BJ (cell line): Measurements from ENCODE around the gene TAX1BP1. TPM values are rescaled to one million over a fixed set of nuclear protein-coding genes. Genes with fewer than 3 reads are reported as not detected.
A peak's percentile ranks its signal among the peaks of the same experiment; 100 is the strongest.

Experiments
- CTCF ChIA-PET: fragments of 350-600 bp; formaldehyde crosslinking; extraction: SDS; loops from one replicate; lab custom pipeline; 2021; ENCODE audit warnings: antibody characterized with exemption, inconsistent platforms; lab: Yijun Ruan, JAX
- POLR2A ChIA-PET: fragments of 300-600 bp; sonication (Branson Sonifier 250); formaldehyde crosslinking; extraction: SDS; loops from one replicate; lab custom pipeline; 2021; ENCODE audit warnings: antibody characterized with exemption; lab: Charles Lee
- DNase-seq: peaks from one replicate; pipeline ENCODE4 v3.0.0-alpha.2; 2011; ENCODE audit warnings: low read depth
- H3K27me3 ChIP-seq: 2 replicates; pipeline ENCODE4 v1.6.0; 2011; ENCODE audit warnings: low read length; ENCODE audit not compliant: control insufficient read depth, insufficient read depth
- H3K36me3 ChIP-seq: 2 replicates; pipeline ENCODE4 v1.5.1; 2011; ENCODE audit warnings: low read length; ENCODE audit not compliant: control insufficient read depth, insufficient read depth
- H3K4me3 ChIP-seq: 2 replicates; pipeline ENCODE4 v1.5.1; 2011; ENCODE audit warnings: low read depth, mild to moderate bottlenecking, control low read depth, low read length
- CTCF ChIP-seq: IDR thresholded peaks from 2 replicates; pipeline ENCODE4 v1.5.1; 2011; ENCODE audit warnings: low read depth, mild to moderate bottlenecking, control low read depth, inconsistent platforms, low read length, moderate library complexity; ENCODE audit not compliant: insufficient read depth
- polyA plus RNA-seq: library from polyadenylated mRNA; depleted of rRNA; stranded (reverse); fragments of >200 nt; gene quantifications from 2 replicates; pipeline ENCODE4 v1.2.3, GENCODE V29; 2011

Gene TAX1BP1
- polyA plus RNA-seq, 1 experiment = 93.6 TPM

- peak; percentile 56 for TF ChIP-seq CTCF
- POLR2A ChIA-PET = no interaction called here
- DNase-seq = no peak
- no peaks in the 10 kb centered on the region for H3K27me3 ChIP-seq
- CTCF ChIA-PET = interaction anchor here (0.6 to 2.1 kb wide), 13 partner anchors 9 to 385 kb away, joined by 3 to 7 read pairs (median 4); no protein-coding TSS in a partner anchor
- H3K36me3 ChIP-seq = no peaks in the 10 kb centered on the region
- no peak overlapping the region for H3K4me3 ChIP-seq
Measured at GRCh38 chr7:27784399-27785053, 44.6 kb downstream of the TAX1BP1 start.

GRCh38 chr7:27788437-27788836, 48.5 kb downstream of the TAX1BP1 start:
- Histone ChIP-seq H3K36me3 (peaks cover 3% of the 10 kb centered on the region; the same call in 1 of the 2 replicates), H3K4me3 (no peak overlapping the region), H3K27me3 (no peaks in the 10 kb centered on the region)
- no peak for DNase-seq
- POLR2A ChIA-PET = no interaction called here
- TF ChIP-seq CTCF = no peak
- CTCF ChIA-PET = interaction anchor here (1.0 kb wide), 1 partner anchor 232 kb away, joined by 4 read pairs; no protein-coding TSS in a partner anchor

GRCh38 chr7:27793780-27794179, 53.8 kb downstream of the TAX1BP1 start:
- DNase-seq = no peak
- Histone ChIP-seq H3K36me3 (peaks cover 3% of the 10 kb centered on the region; the same call in 1 of the 2 replicates), H3K4me3 (no peak overlapping the region), H3K27me3 (no peaks in the 10 kb centered on the region)
- ChIA-PET POLR2A (no interaction called here), CTCF (no interaction called here)
- TF ChIP-seq CTCF = no peak

- CTCF ChIA-PET = interaction anchor here (1.2 kb wide), 1 partner anchor 22 kb away, joined by 5 read pairs; no protein-coding TSS in a partner anchor
- H3K4me3 ChIP-seq = no peak overlapping the region
- TF ChIP-seq CTCF = no peak
- H3K27me3 ChIP-seq = no peaks in the 10 kb centered on the region
- H3K36me3 ChIP-seq = peaks cover 3% of the 10 kb centered on the region; the same call in 1 of the 2 replicates
- POLR2A ChIA-PET = no interaction called here
- no peak for DNase-seq
Measured at GRCh38 chr7:27795977-27796376, 56.0 kb downstream of the TAX1BP1 start.

GRCh38 chr7:27799212-27799611, 59.2 kb downstream of the TAX1BP1 start:
- H3K36me3 ChIP-seq = no peaks in the 10 kb centered on the region
- POLR2A ChIA-PET = no interaction called here

More at GRCh38 chr7:27799212-27799611, 59.2 kb downstream of the TAX1BP1 start:
- TF ChIP-seq CTCF = no peak
- no peaks in the 10 kb centered on the region for H3K27me3 ChIP-seq
- no peak overlapping the region for H3K4me3 ChIP-seq
- CTCF ChIA-PET = no interaction called here
- DNase-seq = no peak
